CD4-positive, alpha-beta T cell treated with Interleukin-6 for 4 hours (primary cell): ENCODE data around the gene PCGF6.
"Not testable (repeated sequence)": the region's sequence is repeated elsewhere in the genome, so short reads cannot be mapped to it uniquely, and the experiment has no call there.

Source experiments
- DNase-seq: peaks from one replicate; pipeline ENCODE4 v3.0.0-alpha.2; 2020; ENCODE audit warnings: mixed read lengths

Gene PCGF6

GRCh38 chr10:103310197-103310596 is 40.7 kb downstream of the PCGF6 start:
- DNase-seq: no peak

GRCh38 chr10:103307594-103307993 is 43.3 kb downstream of the PCGF6 start:
- no peak for DNase-seq

GRCh38 chr10:103295374-103296015 is 55.4 kb downstream of the PCGF6 start:
- DNase-seq: no peak

GRCh38 chr10:103291588-103291987 is 59.4 kb downstream of the PCGF6 start:
- no peak for DNase-seq

- no peak for DNase-seq
Measured at GRCh38 chr10:103287992-103288391, 62.9 kb downstream of the PCGF6 start.

- DNase-seq: no peak
Measured at GRCh38 chr10:103284170-103284569, 66.8 kb downstream of the PCGF6 start.

GRCh38 chr10:103282961-103283360 is 68.0 kb downstream of the PCGF6 start:
- DNase-seq: no peak

- no peak for DNase-seq
Measured at GRCh38 chr10:103281753-103282152, 69.2 kb downstream of the PCGF6 start.

- DNase-seq: no peak
Measured at GRCh38 chr10:103280506-103280905, 70.4 kb downstream of the PCGF6 start.

GRCh38 chr10:103280031-103280430 is 70.9 kb downstream of the PCGF6 start:
- DNase-seq: no peak

GRCh38 chr10:103278862-103279298 is 72.1 kb downstream of the PCGF6 start:
- peak; percentile 24 for DNase-seq

- DNase-seq: no peak
Measured at GRCh38 chr10:103278537-103278823, 72.5 kb downstream of the PCGF6 start.

- no peak for DNase-seq
Measured at GRCh38 chr10:103277713-103278536, 73.0 kb downstream of the PCGF6 start.

- no peak for DNase-seq
Measured at GRCh38 chr10:103276896-103277712, 73.8 kb downstream of the PCGF6 start, which contains the start of gene INA. INA (plus strand) TSS chr10:103277138; CDS start chr10:103277212, 74 bp downstream.

- no peak for DNase-seq
Measured at GRCh38 chr10:103276251-103276895, 74.6 kb downstream of the PCGF6 start.

GRCh38 chr10:103273041-103273441 is 77.9 kb downstream of the PCGF6 start:
- DNase-seq: no peak

GRCh38 chr10:103265717-103266329 is 85.1 kb downstream of the PCGF6 start:
- DNase-seq: peak; percentile 27

- DNase-seq: no peak
Measured at GRCh38 chr10:103262229-103262628, 88.7 kb downstream of the PCGF6 start.

- no peak for DNase-seq
Measured at GRCh38 chr10:103259989-103260388, 91.0 kb downstream of the PCGF6 start.

GRCh38 chr10:103258928-103259327 is 92.0 kb downstream of the PCGF6 start:
- not testable (repeated sequence) for DNase-seq

- DNase-seq: no peak
Measured at GRCh38 chr10:103257812-103258211, 93.1 kb downstream of the PCGF6 start.

- DNase-seq: no peak
Measured at GRCh38 chr10:103256613-103257012, 94.3 kb downstream of the PCGF6 start.
